ENCODE data around the gene CSAG1.
"Not testable (repeated sequence)": the region's sequence is repeated elsewhere in the genome, so short reads cannot be mapped to it uniquely, and the experiment has no call there.

Gene CSAG1

DNA sequence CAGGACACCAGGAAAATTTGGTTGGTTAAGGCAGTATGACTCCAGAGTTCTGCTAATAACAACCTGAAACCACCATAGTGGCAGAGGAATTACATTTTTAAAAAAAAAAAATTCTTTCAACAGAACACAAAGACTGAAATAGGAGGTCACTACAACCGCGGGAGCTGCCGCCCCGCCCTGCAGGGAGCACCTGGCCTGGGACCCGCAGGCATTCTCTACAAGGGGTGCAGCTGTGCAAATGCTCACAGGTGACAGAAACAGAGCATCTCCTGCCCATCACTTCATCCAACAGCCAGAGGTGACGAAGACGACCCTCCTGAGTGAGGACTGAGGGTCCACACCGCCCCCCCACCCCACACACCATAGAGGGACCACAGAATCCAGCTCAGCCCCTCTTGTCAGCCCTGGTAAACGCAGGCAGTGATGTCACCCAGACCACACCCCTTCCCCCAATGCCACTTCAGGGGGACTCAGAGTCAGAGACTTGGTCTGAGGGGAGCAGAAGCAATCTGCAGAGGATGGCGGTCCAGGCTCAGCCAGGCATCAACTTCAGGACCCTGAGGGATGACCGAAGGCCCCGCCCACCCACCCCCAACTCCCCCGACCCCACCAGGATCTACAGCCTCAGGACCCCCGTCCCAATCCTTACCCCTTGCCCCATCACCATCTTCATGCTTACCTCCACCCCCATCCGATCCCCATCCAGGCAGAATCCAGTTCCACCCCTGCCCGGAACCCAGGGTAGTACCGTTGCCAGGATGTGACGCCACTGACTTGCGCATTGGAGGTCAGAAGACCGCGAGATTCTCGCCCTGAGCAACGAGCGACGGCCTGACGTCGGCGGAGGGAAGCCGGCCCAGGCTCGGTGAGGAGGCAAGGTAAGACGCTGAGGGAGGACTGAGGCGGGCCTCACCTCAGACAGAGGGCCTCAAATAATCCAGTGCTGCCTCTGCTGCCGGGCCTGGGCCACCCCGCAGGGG lies 35.3 kb downstream of the CSAG1 start, which contains the start of gene MAGEA3:
Gene MAGEA3, plus strand, starts transcription at position 843 of the 980 bp plus-strand sequence. CDS start 2,039 bp downstream, outside the sequence.
- not testable (repeated sequence) for DNase-seq

DNA sequence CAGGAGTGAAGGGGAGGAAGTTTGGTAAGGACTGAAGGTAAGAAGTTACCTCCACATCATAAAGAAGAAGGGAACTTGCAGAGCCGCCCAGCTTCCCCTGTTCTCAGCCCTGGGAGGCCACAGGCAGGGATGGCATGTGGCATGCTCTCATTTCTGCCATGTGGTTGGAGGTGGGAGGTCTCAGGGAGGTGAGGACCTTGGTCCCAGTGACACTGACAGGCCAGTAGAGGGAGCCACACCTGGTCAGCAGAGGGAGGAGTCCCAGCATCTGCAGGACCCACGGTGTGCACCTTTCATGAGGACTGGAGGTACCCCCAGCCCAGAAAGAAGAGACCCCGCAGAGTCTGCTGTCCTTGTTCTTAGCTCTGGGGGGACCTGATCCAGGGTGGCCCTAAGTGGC lies 52.5 kb downstream of the CSAG1 start:
- not testable (repeated sequence) for DNase-seq

Data from CD4-positive, alpha-beta T cell treated with Interferon gamma for 1 hour (primary cell).